Erythroblast (primary cell): Measurements from ENCODE around the gene TRDMT1.

Experiments used
- GATA1 ChIP-seq: IDR thresholded peaks from 2 replicates; pipeline ENCODE4 v1.6.1; 2011; ENCODE audit warnings: low read depth, mild to moderate bottlenecking, control low read depth, low read length, moderate library complexity
- POLR2A ChIP-seq: IDR thresholded peaks from 2 replicates; pipeline ENCODE4 v1.6.1; 2011; ENCODE audit warnings: mild to moderate bottlenecking, low read length

DNA sequence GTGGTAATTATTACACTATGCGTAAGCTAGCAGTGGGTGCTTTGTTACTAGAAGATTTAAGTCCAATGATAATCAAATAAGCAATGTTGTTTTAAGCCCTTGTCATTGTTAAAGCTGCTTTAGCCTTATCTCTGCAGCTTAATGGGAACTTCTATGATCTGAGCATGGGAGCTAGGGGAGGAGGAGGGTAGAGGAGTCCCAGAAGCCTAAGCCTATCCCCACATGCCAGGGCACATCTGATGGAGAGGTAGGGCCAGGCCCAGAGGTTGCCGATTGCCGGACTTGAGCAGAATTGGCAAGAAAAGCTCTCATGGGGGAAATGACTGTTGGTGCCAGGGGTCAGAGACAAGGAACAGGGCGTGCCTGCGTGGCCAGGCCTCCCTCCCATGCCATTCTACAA, 85.3 kb downstream of the TRDMT1 start:
- no peak for TF ChIP-seq POLR2A
- TF ChIP-seq GATA1: no peak
